Mucosa of descending colon (tissue), 3 donors: Measurements from ENCODE around the gene MILR1. TPM values are rescaled to one million over a fixed set of nuclear protein-coding genes. Genes with fewer than 3 reads are reported as not detected.
"Not testable (repeated sequence)": the region's sequence is repeated elsewhere in the genome, so short reads cannot be mapped to it uniquely, and the experiment has no call there.

Experiments used
- ATAC-seq: fragments of 200-7000 bp; cut with Tn5 transposase; one replicate; pipeline ENCODE4 v1.9.1; 2020; ENCODE audit warnings: mild to moderate bottlenecking, moderate library complexity
- DNase-seq, 3 donors: peaks; one replicate each; pipeline ENCODE4 v3.0.0-alpha.2; 2020
- H3K36me3 ChIP-seq: fragments of 200-600 bp; one replicate; pipeline ENCODE4 v1.8.0; 2021; ENCODE audit warnings: low read depth, mild to moderate bottlenecking
- H3K4me1 ChIP-seq: fragments of 200-600 bp; one replicate; pipeline ENCODE4 v1.8.0; 2021; ENCODE audit warnings: low read depth, mild to moderate bottlenecking
- H3K4me3 ChIP-seq: fragments of 200-600 bp; one replicate; pipeline ENCODE4 v1.8.0; 2021; ENCODE audit warnings: mild to moderate bottlenecking
- H3K9me3 ChIP-seq: fragments of 200-600 bp; one replicate; pipeline ENCODE4 v1.8.0; 2021; ENCODE audit warnings: mild to moderate bottlenecking
- intact Hi-C, 2 donors: fragments of 100-400 bp; cut with DNase I in 1 of 2; cut with micrococcal nuclease in 1 of 2; formaldehyde crosslinking; loops; one replicate each; pipeline versions ENCODE4 v1.11.0 to v1.11.1; 2022; cut with DNase I, micrococcal nuclease
- total RNA-seq, 3 donors: library from RNA; stranded (reverse); fragmentation: NEBNext Ultra II Directional in 2 of 3; extraction: Animal tissue kit (Norgen Biotek cat#: 25700) in 2 of 3; gene quantifications; one replicate each; pipeline versions ENCODE4 v1.2.1 to v1.2.4, GENCODE V29; 2021 to 2023
- TF ChIP-seq, protein P1 (sequence below): fragments of 200-600 bp; IDR thresholded peaks from one replicate; pipeline ENCODE4 v1.8.0; 2022; ENCODE audit warnings: antibody characterized with exemption, mild to moderate bottlenecking
- donor health status: DM: no; HTN: no; CAD: no; lungs with moderate emphysema.
- donor health status: DM: no; HTN: no; CAD: no.
- donor health status: DM: no; HTN: yes; CAD: no.

The MILR1 gene
- total RNA-seq, 3 donors from 2014 or later = 4.4 to 4.6 (median 4.6) TPM

GRCh38 chr17:64424324-64424849 is 24.5 kb upstream of the MILR1 start:
- DNase-seq = no peak
- TF ChIP-seq, protein P1, sequence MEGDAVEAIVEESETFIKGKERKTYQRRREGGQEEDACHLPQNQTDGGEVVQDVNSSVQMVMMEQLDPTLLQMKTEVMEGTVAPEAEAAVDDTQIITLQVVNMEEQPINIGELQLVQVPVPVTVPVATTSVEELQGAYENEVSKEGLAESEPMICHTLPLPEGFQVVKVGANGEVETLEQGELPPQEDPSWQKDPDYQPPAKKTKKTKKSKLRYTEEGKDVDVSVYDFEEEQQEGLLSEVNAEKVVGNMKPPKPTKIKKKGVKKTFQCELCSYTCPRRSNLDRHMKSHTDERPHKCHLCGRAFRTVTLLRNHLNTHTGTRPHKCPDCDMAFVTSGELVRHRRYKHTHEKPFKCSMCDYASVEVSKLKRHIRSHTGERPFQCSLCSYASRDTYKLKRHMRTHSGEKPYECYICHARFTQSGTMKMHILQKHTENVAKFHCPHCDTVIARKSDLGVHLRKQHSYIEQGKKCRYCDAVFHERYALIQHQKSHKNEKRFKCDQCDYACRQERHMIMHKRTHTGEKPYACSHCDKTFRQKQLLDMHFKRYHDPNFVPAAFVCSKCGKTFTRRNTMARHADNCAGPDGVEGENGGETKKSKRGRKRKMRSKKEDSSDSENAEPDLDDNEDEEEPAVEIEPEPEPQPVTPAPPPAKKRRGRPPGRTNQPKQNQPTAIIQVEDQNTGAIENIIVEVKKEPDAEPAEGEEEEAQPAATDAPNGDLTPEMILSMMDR = no peak
- no peak for ATAC-seq
- Histone ChIP-seq H3K36me3 (no peaks in the 10 kb centered on the region), H3K4me3 (no peak overlapping the region), H3K4me1 (no peaks in the 10 kb centered on the region), H3K9me3 (no peaks in the 10 kb centered on the region)
- intact Hi-C loops = loop anchor here in 1 of 2 donors (5.0 kb wide), 1 partner anchor 68 kb away; no protein-coding TSS in a partner anchor

- intact Hi-C loops = no loop called here
- DNase-seq = no peak
- H3K4me3 ChIP-seq = no peak overlapping the region
- H3K9me3 ChIP-seq = no peaks in the 10 kb centered on the region
- TF ChIP-seq, protein P1 = no peak
- H3K4me1 ChIP-seq = no peaks in the 10 kb centered on the region
- ATAC-seq = no peak
- no peaks in the 10 kb centered on the region for H3K36me3 ChIP-seq
Measured at GRCh38 chr17:64425191-64425590, 23.7 kb upstream of the MILR1 start.

- intact Hi-C loops = no loop called here
- ATAC-seq = no peak
- H3K4me3 ChIP-seq = no peak overlapping the region
Measured at GRCh38 chr17:64426596-64426995, 22.3 kb upstream of the MILR1 start.

DNA sequence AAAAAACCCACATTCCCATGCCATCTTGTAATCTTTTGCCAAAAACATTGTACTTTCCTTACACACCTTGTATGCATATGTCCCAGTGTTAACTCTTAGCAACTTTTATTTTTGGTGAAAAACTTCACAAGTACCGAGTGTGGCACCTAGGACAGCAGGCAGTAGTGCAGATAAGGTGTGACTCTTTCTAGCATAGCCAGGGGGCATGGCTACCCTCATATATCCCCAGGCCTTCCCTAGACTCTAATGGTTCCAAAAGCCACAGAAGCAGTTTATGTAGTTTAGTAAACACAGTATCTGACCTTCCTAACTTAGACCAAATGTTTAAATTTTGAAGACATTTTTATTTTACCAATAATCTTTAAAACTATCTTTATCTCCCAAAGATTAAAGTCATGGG is 20.5 kb upstream of the MILR1 start:
- intact Hi-C loops = no loop called here
- no peaks in the 10 kb centered on the region for H3K4me1 ChIP-seq
- no peaks in the 10 kb centered on the region for H3K9me3 ChIP-seq
- no peak overlapping the region for H3K4me3 ChIP-seq
- DNase-seq (no peak), ATAC-seq (no peak)
- TF ChIP-seq, protein P1 = no peak
- H3K36me3 ChIP-seq = no peaks in the 10 kb centered on the region

More at GRCh38 chr17:64426596-64426995, 22.3 kb upstream of the MILR1 start:
- Histone ChIP-seq H3K36me3 (no peaks in the 10 kb centered on the region), H3K9me3 (no peaks in the 10 kb centered on the region), H3K4me1 (no peaks in the 10 kb centered on the region)
- no peak for DNase-seq
- TF ChIP-seq, protein P1 = no peak

DNA sequence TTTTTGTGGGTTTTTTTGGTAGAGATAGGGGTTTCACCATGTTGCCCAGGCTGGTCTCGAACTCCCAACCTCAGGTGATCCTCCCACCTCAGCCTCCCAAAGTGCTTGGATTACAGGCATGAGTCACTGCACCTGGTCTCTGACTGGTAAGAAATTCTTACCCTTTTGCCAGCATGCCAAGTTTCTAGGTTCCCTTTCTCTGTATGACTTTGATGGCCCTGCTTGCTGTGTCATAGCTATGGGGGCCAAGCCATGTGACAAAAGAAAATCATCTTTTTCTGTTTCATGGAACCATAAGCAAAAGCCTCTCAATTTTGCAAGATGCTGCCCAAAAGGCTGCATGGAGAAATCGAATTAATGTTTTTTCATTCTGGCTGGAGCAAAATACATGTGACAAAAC is 18.9 kb upstream of the MILR1 start:
- H3K4me3 ChIP-seq, intact Hi-C loops, DNase-seq, ATAC-seq, H3K9me3 ChIP-seq, H3K4me1 ChIP-seq, H3K36me3 ChIP-seq: not testable (repeated sequence)

GRCh38 chr17:64431534-64431933 is 17.4 kb upstream of the MILR1 start:
- no peak for ATAC-seq
- Histone ChIP-seq H3K9me3 (no peaks in the 10 kb centered on the region), H3K4me1 (no peaks in the 10 kb centered on the region), H3K4me3 (no peak overlapping the region), H3K36me3 (no peaks in the 10 kb centered on the region)
- TF ChIP-seq, protein P1 = no peak
- DNase-seq = no peak
- intact Hi-C loops = no loop called here
